GM10266 (cell line): ENCODE results near the gene DDX41.

ENCODE experiments used
- DNase-seq: peaks from one replicate; pipeline ENCODE4 v3.0.0; 2012; ENCODE audit errors: extremely low spot score
- CTCF ChIP-seq: IDR thresholded peaks from 2 replicates; pipeline ENCODE4 v1.5.1; 2012; ENCODE audit warnings: mild to moderate bottlenecking, low read depth; ENCODE audit not compliant: control insufficient read depth, insufficient read depth; ENCODE audit errors: missing control alignments

DDX41 gene

GRCh38 chr5:177545487-177546257 lies 28.9 kb upstream of the DDX41 start:
- no peak for TF ChIP-seq CTCF
- no peak for DNase-seq

- DNase-seq, result no peak
- TF ChIP-seq CTCF, result no peak
Observed at GRCh38 chr5:177542816-177543465, 26.2 kb upstream of the DDX41 start.

- no peak for TF ChIP-seq CTCF
- no peak for DNase-seq
Observed at GRCh38 chr5:177540438-177540837, 23.7 kb upstream of the DDX41 start.

- no peak for TF ChIP-seq CTCF
- no peak for DNase-seq
Observed at GRCh38 chr5:177539411-177539810, 22.6 kb upstream of the DDX41 start.

- TF ChIP-seq CTCF, result no peak
- no peak for DNase-seq
Observed at GRCh38 chr5:177538876-177539275, 22.1 kb upstream of the DDX41 start.

- TF ChIP-seq CTCF, result no peak
- DNase-seq, result no peak
Observed at GRCh38 chr5:177537389-177538361, 20.9 kb upstream of the DDX41 start.
